Measurements from ENCODE around the gene PHACTR1. TPM values are rescaled to one million over a fixed set of nuclear protein-coding genes. Genes with fewer than 3 reads are reported as not detected.
A peak's percentile ranks its signal among the peaks of the same experiment; 100 is the strongest.

Gene PHACTR1
- total and polyA plus RNA-seq, 5 experiments from 2014 or later = 0.07 to 3.0 (median 0.70) TPM

DNA sequence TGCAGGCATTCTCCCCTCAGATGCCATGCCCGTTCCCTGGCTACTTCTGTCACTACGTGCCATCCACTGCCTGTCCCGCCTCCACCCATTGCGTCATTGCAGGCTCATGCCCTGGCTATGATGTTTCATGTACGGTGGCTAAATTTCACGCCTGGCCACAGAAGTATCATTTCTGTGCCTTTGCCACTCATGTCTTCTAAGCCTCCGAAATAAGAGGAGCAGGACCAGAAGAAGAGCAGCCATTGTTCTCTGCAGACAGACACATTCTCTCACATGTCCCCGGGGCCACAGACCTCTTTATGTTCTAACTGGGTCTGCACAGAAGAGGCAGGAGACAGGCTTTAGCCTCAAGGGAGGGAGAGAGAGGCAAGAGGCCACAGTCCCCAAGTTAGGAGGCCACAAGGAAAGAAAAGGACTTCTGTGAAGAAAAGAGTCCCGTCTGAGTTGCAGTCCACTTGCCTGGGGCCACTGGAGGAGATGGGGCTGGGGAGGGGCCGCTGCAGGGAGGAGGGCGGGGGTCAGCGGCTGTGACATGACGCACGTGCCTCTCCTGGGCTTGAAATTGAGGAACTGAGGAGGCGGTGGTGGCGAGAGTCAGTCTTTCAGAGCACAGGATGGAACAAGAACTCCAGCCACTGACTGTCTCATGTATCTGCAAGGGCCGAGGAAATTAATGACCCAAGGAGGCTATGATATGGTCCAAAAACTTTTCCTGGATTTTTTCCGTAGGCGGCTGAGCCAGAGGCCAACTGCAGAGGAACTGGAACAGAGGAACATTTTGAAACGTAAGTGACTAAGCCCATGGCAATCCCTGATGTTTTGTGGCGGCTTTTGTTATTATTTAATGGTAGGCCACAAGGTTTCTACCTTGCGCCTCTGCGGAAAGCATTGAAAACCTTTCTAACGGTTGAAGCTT lies 555.8 kb downstream of the PHACTR1 start:
- ATAC-seq = peak in 1 of 2 donors; percentile 43
- H3K36me3 Mint-ChIP-seq = no peaks in the 10 kb centered on the region
- DNase-seq = peak in 1 of 10 donors; percentile 49
- peaks cover 9 to 70% (median 29%) of the 10 kb centered on the region in 4 donors for H3K4me1 Mint-ChIP-seq
- peak overlapping the region in 5 of 10 donors; percentile 22 to 87 (median 77) for H3K27ac Mint-ChIP-seq
- H3K27me3 Mint-ChIP-seq = peaks cover 0 to 3% (median 0%) of the 10 kb centered on the region in 5 donors
- H3K9me3 Mint-ChIP-seq = no peaks in the 10 kb centered on the region
- POLR2A ChIA-PET = no interaction called here
- peak overlapping the region in 5 of 10 donors; percentile 20 to 93 (median 70) for H3K4me3 Mint-ChIP-seq

DNA sequence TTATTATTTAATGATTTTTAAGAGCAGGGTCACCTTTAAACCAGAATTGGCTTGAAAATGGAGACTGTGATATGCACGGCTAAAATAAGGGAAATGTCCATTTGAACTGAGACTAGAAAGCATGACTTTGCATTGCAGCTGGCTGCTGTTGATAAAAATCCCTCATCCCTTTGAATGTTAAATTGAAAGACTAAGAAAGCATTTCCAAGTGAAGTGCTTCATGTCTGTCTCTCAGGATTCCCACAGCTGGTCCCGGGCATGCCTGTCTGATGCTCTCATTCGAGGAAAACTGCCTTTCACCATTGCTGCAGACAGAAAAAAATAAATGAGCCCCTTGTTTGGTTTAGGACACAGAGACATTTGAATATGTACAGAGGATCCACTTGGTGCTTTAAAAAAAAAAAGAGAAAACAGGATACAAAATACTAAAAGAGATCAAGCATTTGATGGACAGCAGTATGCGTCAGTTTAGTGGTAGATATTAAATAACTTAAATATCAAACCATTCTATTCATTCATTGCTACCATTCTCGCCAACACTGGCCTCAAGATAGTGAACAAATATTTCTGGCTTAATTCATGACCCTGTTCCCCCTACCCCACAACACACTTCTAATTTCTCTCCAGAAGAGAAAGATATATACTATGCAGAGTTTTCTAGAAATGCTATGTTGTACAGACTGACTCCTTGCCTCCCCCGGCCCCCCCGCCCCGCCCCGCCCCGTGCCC lies 556.8 kb downstream of the PHACTR1 start:
- H3K36me3 Mint-ChIP-seq = no peaks in the 10 kb centered on the region
- POLR2A ChIA-PET = interaction anchor here (0.9 kb wide), 1 partner anchor 12 kb away, joined by 3 read pairs; no protein-coding TSS in a partner anchor

DNA sequence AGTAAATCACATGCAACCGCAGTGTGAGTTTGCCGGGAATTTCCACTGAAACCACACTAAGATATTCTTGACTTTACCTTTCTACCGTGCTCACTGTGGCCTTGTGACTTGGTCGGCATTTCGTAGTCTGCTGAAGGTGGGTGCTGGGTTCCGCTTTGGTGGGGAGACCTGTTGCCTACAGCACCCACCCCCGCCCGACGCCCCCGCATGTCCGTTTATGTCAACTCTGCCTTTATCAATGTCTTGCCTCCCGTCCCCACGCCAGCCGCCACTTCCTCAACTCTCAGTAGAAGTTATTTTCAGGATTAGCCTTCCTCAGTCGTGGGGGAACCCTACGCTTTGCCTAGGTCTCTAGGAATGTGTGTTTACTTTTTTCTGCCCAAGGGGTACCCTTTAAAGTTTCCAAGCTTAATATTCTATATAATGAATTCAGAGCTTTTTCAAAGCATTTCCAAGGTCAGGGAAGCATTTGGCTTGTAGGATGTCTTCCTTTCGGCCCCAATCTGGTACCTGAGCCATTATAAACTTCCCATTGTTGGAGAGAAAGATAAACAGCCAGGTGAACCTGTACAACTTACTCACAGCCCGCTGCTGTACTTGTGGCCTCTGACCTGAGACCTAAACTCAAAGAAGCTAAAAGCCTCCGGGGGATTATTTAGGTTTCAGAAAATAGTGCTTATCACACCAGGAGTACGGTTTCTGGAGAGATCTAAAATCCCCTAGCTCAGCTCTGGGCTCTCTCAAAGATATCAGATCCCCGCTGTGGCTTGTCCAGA lies 557.6 kb downstream of the PHACTR1 start:
- ATAC-seq = peak; percentile 85 to 97
- peak; percentile 18 to 71 (median 54) for DNase-seq
- Mint-ChIP-seq H3K36me3 (no peaks in the 10 kb centered on the region), H3K4me1 (peaks cover 9 to 73% (median 37%) of the 10 kb centered on the region in 4 donors), H3K4me3 (peak overlapping the region; percentile 69 to 93 (median 80)), H3K9me3 (no peaks in the 10 kb centered on the region), H3K27me3 (peaks cover 0 to 3% (median 0%) of the 10 kb centered on the region in 5 donors), H3K27ac (peak overlapping the region; percentile 76 to 88 (median 83))
- POLR2A ChIA-PET = interaction anchor here (0.9 kb wide), 1 partner anchor 13 kb away, joined by 3 read pairs; no protein-coding TSS in a partner anchor

More for the DNA sequence above, 556.8 kb downstream of the PHACTR1 start:
- peaks cover 9 to 78% (median 37%) of the 10 kb centered on the region in 4 donors for H3K4me1 Mint-ChIP-seq
- H3K4me3 Mint-ChIP-seq = peak overlapping the region; percentile 69 to 93 (median 80)
- H3K27me3 Mint-ChIP-seq = peaks cover 0 to 3% (median 0%) of the 10 kb centered on the region in 5 donors
- DNase-seq (no peak), ATAC-seq (no peak)
- peak overlapping the region in 8 of 10 donors; percentile 2 to 88 (median 80) for H3K27ac Mint-ChIP-seq
- no peaks in the 10 kb centered on the region for H3K9me3 Mint-ChIP-seq

DNA sequence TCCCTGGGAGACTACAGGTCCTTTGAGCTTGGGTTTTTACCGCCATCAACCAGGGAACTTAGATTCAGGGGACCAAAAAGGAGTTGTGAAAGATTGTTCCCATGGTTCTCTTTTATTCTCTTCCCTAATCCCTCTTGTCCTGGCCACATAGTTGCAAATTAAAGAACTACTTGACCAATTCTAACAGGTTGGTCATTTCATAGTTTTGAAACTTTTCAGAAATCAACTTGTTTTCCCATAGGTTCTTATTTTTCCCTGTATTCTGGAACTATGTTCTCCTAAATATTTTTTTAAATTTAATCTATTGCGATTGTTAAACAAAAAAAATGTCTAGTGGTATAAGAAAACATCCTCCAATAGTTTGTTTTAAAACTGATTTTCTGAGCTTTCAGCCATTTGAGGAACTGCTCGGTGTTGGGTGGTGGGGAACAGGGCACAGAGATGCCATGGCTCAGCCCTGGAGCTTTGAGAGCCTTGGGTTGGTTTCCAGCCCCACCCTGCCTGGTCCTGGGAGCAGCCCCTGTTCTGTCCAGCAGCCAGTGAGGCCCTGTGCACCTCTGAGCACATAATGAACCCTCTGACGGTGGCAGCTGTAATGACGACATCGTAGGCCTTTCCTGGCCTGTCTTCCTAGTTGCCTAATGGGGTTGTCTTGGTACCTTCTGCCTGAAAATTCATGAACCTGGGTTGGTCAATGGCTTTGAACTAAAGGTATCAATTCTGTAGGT lies 558.3 kb downstream of the PHACTR1 start:
- DNase-seq (no peak), ATAC-seq (no peak)
- peaks cover 9 to 74% (median 38%) of the 10 kb centered on the region in 4 donors for H3K4me1 Mint-ChIP-seq
- H3K4me3 Mint-ChIP-seq = peak overlapping the region in 4 of 10 donors; percentile 34 to 93 (median 78)
- peaks cover 0 to under 1% (median 0%) of the 10 kb centered on the region in 5 donors for H3K27me3 Mint-ChIP-seq
- H3K36me3 Mint-ChIP-seq = peaks cover 0 to 2% (median 0%) of the 10 kb centered on the region in 3 donors
- POLR2A ChIA-PET = interaction anchor here (0.9 kb wide), 1 partner anchor 14 kb away, joined by 3 read pairs; no protein-coding TSS in a partner anchor
- H3K9me3 Mint-ChIP-seq = no peaks in the 10 kb centered on the region
- peak overlapping the region in 7 of 10 donors; percentile 53 to 88 (median 80) for H3K27ac Mint-ChIP-seq

DNA sequence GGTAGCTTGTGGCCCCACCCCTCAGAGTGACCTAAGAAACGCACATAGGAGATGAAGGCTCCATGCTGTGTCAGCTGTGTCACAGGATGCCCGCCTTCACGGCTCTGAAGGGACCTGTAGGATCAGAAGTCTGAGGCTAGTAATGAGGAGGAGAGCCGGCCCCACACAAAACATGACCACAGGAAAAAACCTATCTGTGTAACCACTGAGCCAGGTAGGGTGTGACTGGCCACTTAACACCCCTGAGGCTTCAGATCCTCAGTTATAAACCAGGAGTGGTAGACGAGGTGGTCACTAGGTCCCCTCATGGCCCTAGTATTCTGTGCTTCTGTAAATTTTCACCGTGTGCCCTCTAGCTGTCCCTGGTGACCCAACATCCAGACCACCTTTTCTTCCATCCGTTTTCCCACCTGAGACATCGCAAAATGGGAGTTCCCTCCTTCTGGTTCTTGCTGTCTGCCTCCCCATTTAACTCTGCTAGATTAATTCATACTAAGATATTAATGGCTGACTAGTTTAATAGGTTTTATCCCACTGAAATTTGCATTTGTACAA lies 558.9 kb downstream of the PHACTR1 start:
- Mint-ChIP-seq H3K4me1 (peaks cover 9 to 76% (median 41%) of the 10 kb centered on the region in 4 donors), H3K36me3 (peaks cover 0 to 2% (median 0%) of the 10 kb centered on the region in 3 donors), H3K27me3 (no peaks in the 10 kb centered on the region), H3K9me3 (no peaks in the 10 kb centered on the region), H3K4me3 (peak overlapping the region in 2 of 10 donors; percentile 34 to 93), H3K27ac (peak overlapping the region in 7 of 10 donors; percentile 32 to 87 (median 64))
- POLR2A ChIA-PET = no interaction called here
- ATAC-seq (no peak), DNase-seq (no peak)

DNA sequence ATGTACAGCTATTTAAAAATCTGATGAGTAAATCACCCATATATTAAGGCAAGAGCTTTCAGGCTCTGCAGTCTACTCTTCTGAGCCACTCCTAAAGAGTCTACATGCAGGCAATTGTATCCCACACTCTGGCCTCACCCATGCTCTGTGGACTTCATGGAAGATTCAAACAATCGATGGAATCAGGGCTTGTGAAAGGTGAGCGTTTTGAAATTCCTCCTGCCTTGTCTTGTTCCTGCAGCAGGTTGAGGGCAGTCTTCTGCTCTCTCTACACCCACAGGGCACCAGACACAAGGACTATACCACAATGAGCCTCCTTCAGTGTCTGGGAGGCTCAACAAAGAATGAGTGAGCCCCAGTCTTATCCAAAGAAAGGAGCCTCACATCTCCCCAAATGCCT lies 560.7 kb downstream of the PHACTR1 start:
- DNase-seq (no peak), ATAC-seq (no peak)
- Mint-ChIP-seq H3K4me1 (peaks cover 7 to 67% (median 38%) of the 10 kb centered on the region in 4 donors), H3K27me3 (no peaks in the 10 kb centered on the region), H3K4me3 (no peak overlapping the region), H3K36me3 (peaks cover 0 to 2% (median 0%) of the 10 kb centered on the region in 3 donors), H3K27ac (peak overlapping the region in 1 of 10 donors; percentile 66), H3K9me3 (no peaks in the 10 kb centered on the region)
- POLR2A ChIA-PET = no interaction called here

DNA sequence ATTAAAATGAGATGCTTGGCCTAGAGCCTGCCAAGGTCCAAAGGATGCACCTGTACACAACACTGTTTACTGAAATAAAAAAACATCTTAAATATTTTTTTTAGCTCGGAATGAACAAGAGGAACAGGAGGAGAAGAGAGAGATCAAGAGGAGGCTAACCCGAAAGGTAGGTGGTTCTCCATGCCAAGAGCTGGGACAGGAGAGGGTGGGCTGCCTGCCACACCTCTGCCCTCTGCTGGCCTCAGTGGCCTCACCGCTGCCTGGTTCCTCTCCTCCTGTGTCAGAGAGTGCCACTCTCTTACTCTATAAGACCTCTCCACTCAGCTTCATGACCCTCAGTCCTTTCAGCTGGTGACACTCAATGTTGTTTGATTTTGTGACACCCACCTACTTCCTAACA lies 561.6 kb downstream of the PHACTR1 start:
- H3K4me1 Mint-ChIP-seq = peaks cover 6 to 59% (median 31%) of the 10 kb centered on the region in 4 donors
- peak in 1 of 10 donors; percentile 6 for DNase-seq
- peaks cover 0 to 2% (median 0%) of the 10 kb centered on the region in 3 donors for H3K36me3 Mint-ChIP-seq
- H3K4me3 Mint-ChIP-seq = no peak overlapping the region
- H3K27me3 Mint-ChIP-seq = no peaks in the 10 kb centered on the region
- POLR2A ChIA-PET = no interaction called here
- ATAC-seq = no peak
- no peaks in the 10 kb centered on the region for H3K9me3 Mint-ChIP-seq
- peak overlapping the region in 2 of 10 donors; percentile 41 to 66 for H3K27ac Mint-ChIP-seq

DNA sequence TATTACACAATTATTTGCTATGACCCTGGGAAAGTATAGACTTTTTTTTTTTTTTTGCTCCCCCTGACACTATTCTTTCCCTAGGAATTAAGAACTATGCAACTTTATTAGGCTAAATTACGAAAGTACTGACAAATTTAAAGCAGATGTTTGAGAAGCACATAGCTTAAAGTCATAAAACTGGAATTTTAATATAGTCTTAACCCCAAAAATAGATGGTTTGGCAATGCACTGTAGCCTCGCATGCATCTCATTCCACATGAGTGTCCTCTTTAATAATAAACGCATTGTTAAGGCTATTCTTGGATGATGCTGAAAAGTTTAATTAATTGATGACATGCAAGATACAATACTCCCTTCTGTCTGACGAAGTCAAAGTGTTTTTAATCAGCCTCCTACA lies 562.4 kb downstream of the PHACTR1 start:
- H3K4me1 Mint-ChIP-seq = peaks cover 2 to 50% (median 23%) of the 10 kb centered on the region in 4 donors
- no peak overlapping the region for H3K4me3 Mint-ChIP-seq
- H3K9me3 Mint-ChIP-seq = no peaks in the 10 kb centered on the region
- DNase-seq (no peak), ATAC-seq (no peak)
- POLR2A ChIA-PET = no interaction called here
- H3K27me3 Mint-ChIP-seq = no peaks in the 10 kb centered on the region
- peaks cover 0 to 2% (median 0%) of the 10 kb centered on the region in 3 donors for H3K36me3 Mint-ChIP-seq
- H3K27ac Mint-ChIP-seq = no peak overlapping the region

DNA sequence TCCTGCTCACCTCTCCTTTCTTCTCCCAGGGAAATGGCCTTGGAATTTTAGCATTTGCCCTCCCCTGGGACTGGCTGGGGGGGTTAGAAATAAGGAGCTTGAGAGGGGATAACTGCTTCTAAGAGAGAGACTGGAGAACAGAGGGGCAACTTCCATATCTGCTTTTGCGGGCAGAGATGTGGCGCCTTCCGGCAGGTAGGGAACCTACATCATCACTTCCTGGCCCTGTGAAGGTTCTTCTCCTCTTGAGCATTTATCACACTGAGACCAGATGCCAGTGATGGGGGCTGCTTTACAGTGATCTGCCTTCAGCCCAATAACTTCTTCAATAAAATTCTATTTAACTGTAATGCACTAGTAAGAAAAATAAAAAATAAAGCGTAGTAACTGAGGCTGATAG lies 563.7 kb downstream of the PHACTR1 start:
- Mint-ChIP-seq H3K9me3 (peaks cover 0 to 5% (median under 1%) of the 10 kb centered on the region in 9 donors), H3K4me3 (no peak overlapping the region), H3K27me3 (no peaks in the 10 kb centered on the region), H3K4me1 (peaks cover 0 to 40% (median 16%) of the 10 kb centered on the region in 4 donors), H3K27ac (peak overlapping the region in 1 of 10 donors; percentile 3), H3K36me3 (peaks cover 0 to 2% (median 0%) of the 10 kb centered on the region in 3 donors)
- DNase-seq (peak in 1 of 10 donors; percentile 19), ATAC-seq (peak in 1 of 2 donors; percentile 81)
- POLR2A ChIA-PET = no interaction called here

DNA sequence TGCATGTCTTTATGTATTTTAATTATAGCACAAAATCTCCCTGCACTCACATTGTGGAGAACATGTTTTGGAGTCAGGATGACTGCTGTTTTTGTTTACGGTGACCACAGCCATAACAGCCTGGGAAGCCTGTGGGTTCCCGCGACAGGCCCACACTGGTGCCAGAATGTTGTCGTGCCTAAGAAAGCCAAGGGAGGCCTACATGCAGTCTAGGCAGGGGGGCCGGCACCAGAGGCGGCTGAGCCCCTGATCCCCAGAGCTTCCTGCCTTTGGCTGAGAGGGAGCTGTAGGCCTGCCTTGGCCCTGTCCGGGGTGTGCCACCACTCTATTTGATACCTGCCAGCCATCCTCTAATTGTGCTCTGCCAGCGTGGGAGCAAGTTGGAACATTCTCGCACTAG lies 565.1 kb downstream of the PHACTR1 start:
- DNase-seq (no peak), ATAC-seq (no peak)
- Mint-ChIP-seq H3K27ac (no peak overlapping the region), H3K9me3 (peaks cover 0 to 19% (median 12%) of the 10 kb centered on the region in 9 donors), H3K27me3 (no peaks in the 10 kb centered on the region), H3K4me1 (peaks cover 0 to 45% (median 15%) of the 10 kb centered on the region in 4 donors), H3K36me3 (peaks cover 0 to 9% (median 8%) of the 10 kb centered on the region in 3 donors), H3K4me3 (no peak overlapping the region)
- POLR2A ChIA-PET = no interaction called here

Data from naive thymus-derived CD8-positive, alpha-beta T cell (primary cell).